HepG2 (cell line): ENCODE results near the gene MREG. TPM values are rescaled to one million over a fixed set of nuclear protein-coding genes. Genes with fewer than 3 reads are reported as not detected.

Source experiments
- ATAC-seq: fragments of 200-7000 bp; cut with Tn5 transposase; 3 replicates; pipeline ENCODE4 v1.9.1; 2020; ENCODE audit warnings: mild to moderate bottlenecking, moderate library complexity
- BruUV-seq: library from RNA; stranded (reverse); fragments of 400-500 nt; replicated peaks from 2 replicates; lab custom pipeline; 2021; lab: Mats Ljungman, UMichigan
- CTCF ChIA-PET: fragments of 300-600 bp; formaldehyde crosslinking; extraction: SDS; loops from one replicate; lab custom pipeline; 2021; ENCODE audit warnings: low total read pairs, inconsistent platforms, low intra/inter-chr PET ratio; lab: Yijun Ruan, JAX
- POLR2A ChIA-PET: fragments of 350-600 bp; sonication (Branson Sonifier 250); formaldehyde crosslinking; loops from one replicate; lab custom pipeline; 2020; ENCODE audit warnings: antibody characterized with exemption, inconsistent platforms; lab: Yijun Ruan, JAX
- DNase-seq: peaks from one replicate; pipeline ENCODE4 v3.0.0-alpha.2; 2015; ENCODE audit warnings: low spot score
- FAIRE-seq: peaks from 3 replicates; lab custom pipeline; 2011; peaks lifted over from hg19 to GRCh38; lab: Jason Lieb, UNC
- H2AFZ ChIP-seq: one replicate; pipeline ENCODE4 v1.6.1; 2011; ENCODE audit warnings: low read length, inconsistent platforms
- H3K27ac ChIP-seq: fragments of 300-600 bp; 3 replicates; pipeline ENCODE4 v1.8.0; 2011; ENCODE audit warnings: mixed run types, mild to moderate bottlenecking, mixed read lengths, low read length, inconsistent platforms; ENCODE audit not compliant: insufficient read depth; ENCODE audit errors: extremely low read length
- H3K27me3 ChIP-seq, 2 experiments: fragments of 200-600 bp in 1 of 2; 2 replicates in 1 of 2; 3 replicates in 1 of 2; pipeline versions ENCODE4 v1.6.0 to v1.8.0; 2011; ENCODE audit warnings: low read length in 2 of 2, mild to moderate bottlenecking in 2 of 2, moderate library complexity in 2 of 2, inconsistent platforms in 1 of 2; ENCODE audit not compliant: insufficient read depth in 2 of 2, control insufficient read depth in 1 of 2
- H3K36me3 ChIP-seq, 2 experiments: fragments of 200-600 bp in 1 of 2; replicated peaks in 1 of 2; 2 replicates in 1 of 2; 3 replicates in 1 of 2; pipeline versions ENCODE4 v1.5.1 to v1.8.0; 2011; ENCODE audit warnings: low read length in 2 of 2, inconsistent platforms in 1 of 2; ENCODE audit not compliant: insufficient read depth in 2 of 2, control insufficient read depth in 1 of 2
- H3K4me1 ChIP-seq: 2 replicates; pipeline ENCODE4 v1.5.1; 2012; ENCODE audit warnings: low read length, inconsistent platforms; ENCODE audit not compliant: insufficient read depth
- H3K4me2 ChIP-seq: 2 replicates; pipeline ENCODE4 v1.6.0; 2011; ENCODE audit warnings: low read depth, low read length, inconsistent platforms
- H3K4me3 ChIP-seq, 3 experiments: fragments of 200-600 bp in 1 of 3; sonication (generic), shearing (Covaris generic) in 1 of 3; replicated peaks in 1 of 3; 2 replicates each; pipeline ENCODE4 v1.5.1; 2011 to 2016; ENCODE audit warnings: low read length in 3 of 3, inconsistent platforms in 2 of 3, low read depth in 2 of 3, mild to moderate bottlenecking in 2 of 3, control low read depth in 1 of 3, mixed read lengths in 1 of 3; ENCODE audit not compliant: insufficient read depth in 1 of 3
- H3K79me2 ChIP-seq: one replicate; pipeline ENCODE4 v1.6.1; 2011; ENCODE audit warnings: low read length, inconsistent platforms; ENCODE audit not compliant: insufficient read depth
- H3K9ac ChIP-seq: 2 replicates; pipeline ENCODE4 v1.6.0; 2011; ENCODE audit warnings: mild to moderate bottlenecking, low read depth, low read length, inconsistent platforms; ENCODE audit not compliant: insufficient read depth
- H3K9me3 ChIP-seq: 2 replicates; pipeline ENCODE4 v1.5.1; 2012; ENCODE audit warnings: mild to moderate bottlenecking, low read length
- H4K20me1 ChIP-seq: 2 replicates; pipeline ENCODE4 v1.6.0; 2011; ENCODE audit warnings: inconsistent platforms, mild to moderate bottlenecking, low read length, moderate library complexity; ENCODE audit not compliant: insufficient read depth
- CSRNP1 ChIP-seq: sonication (generic); formaldehyde crosslinking; IDR thresholded peaks from 2 replicates; pipeline ENCODE4 v1.8.1; 2023; ENCODE audit warnings: mild to moderate bottlenecking, missing genetic modification reagents
- E2F5 ChIP-seq: sonication (generic); formaldehyde crosslinking; conservative IDR thresholded peaks from 2 replicates; pipeline ENCODE4 v1.4.0; 2020; ENCODE audit warnings: missing genetic modification reagents
- GATAD1 ChIP-seq: IDR thresholded peaks from 2 replicates; pipeline ENCODE4 v1.6.1; 2016; ENCODE audit warnings: missing genetic modification reagents, missing compliant biosample characterization
- GPBP1L1 ChIP-seq: sonication (generic); formaldehyde crosslinking; IDR thresholded peaks from 2 replicates; pipeline ENCODE4 v1.5.0; 2020; ENCODE audit warnings: mild to moderate bottlenecking, missing genetic modification reagents
- PHF5A ChIP-seq: IDR thresholded peaks from one replicate; pipeline ENCODE4 v1.6.1; 2018; ENCODE audit warnings: low read depth, missing genetic modification reagents; ENCODE audit not compliant: unreplicated experiment
- RAD51 ChIP-seq: fragments of 450-650 bp; IDR thresholded peaks from 2 replicates; pipeline ENCODE4 v1.6.1; 2016; ENCODE audit warnings: borderline replicate concordance
- SP1 ChIP-seq, 2 experiments: fragments of 450-650 bp in 1 of 2; sonication (generic) in 1 of 2; formaldehyde crosslinking in 1 of 2; IDR thresholded peaks; 2 replicates each; pipeline versions ENCODE4 v1.4.0 to v1.6.1; 2016 to 2020; ENCODE audit warnings: missing genetic modification reagents in 1 of 2
- TEF ChIP-seq: sonication (generic); formaldehyde crosslinking; IDR thresholded peaks from 2 replicates; pipeline ENCODE4 v1.5.0; 2020; ENCODE audit warnings: missing genetic modification reagents
- U2AF2 ChIP-seq: fragments of 200-400 bp; formaldehyde crosslinking; IDR thresholded peaks from 2 replicates; pipeline ENCODE4 v1.6.1; 2017; ENCODE audit warnings: low read depth, mild to moderate bottlenecking, low read length
- USF2 ChIP-seq, 2 experiments: sonication (generic) in 1 of 2; formaldehyde crosslinking in 1 of 2; IDR thresholded peaks; 2 replicates each; pipeline versions ENCODE4 v1.5.1 to v1.6.1; 2011 to 2020; ENCODE audit warnings: borderline replicate concordance in 1 of 2, low read depth in 1 of 2, low read length in 1 of 2, mild to moderate bottlenecking in 1 of 2, missing genetic modification reagents in 1 of 2, moderate library complexity in 1 of 2
- WGBS: methylation state at CpG from one replicate; pipeline ENCODE4 v1.1.6; 2017; ENCODE audit warnings: low lambda C conversion rate; 5-methylcytosine and 5-hydroxymethylcytosine counted together
- in situ Hi-C: cut with HindIII; loops from 2 replicates; pipeline ENCODE4 v1.10.0; 2017; ENCODE audit warnings: low pct_unique_long_range_greater_than_20kb; ENCODE audit not compliant: extremely low pct_ligation_motif_present
- intact Hi-C: fragments of 100-400 bp; cut with micrococcal nuclease; formaldehyde crosslinking; loops from one replicate; pipeline ENCODE4 v1.10.0; 2022; ENCODE audit not compliant: unreplicated experiment
- polyA plus RNA-seq, 8 experiments: library from polyadenylated mRNA; depleted of rRNA in 3 of 8; stranded (reverse) in 7 of 8; unstranded in 1 of 8; fragments of >200 nt; fragmentation: Illumina TruSeq in 4 of 8; extraction: Trizol in 4 of 8; gene quantifications; 2 replicates each; pipeline versions ENCODE4 v1.2.1 to v1.2.3, GENCODE V29; 2011 to 2016; ENCODE audit warnings: low read depth in 4 of 8, missing spikeins in 1 of 8, mixed read lengths in 1 of 8; ENCODE audit not compliant: insufficient read depth in 1 of 8
- total RNA-seq, 5 experiments: library from RNA; depleted of rRNA; stranded (reverse); fragments of >200 nt; fragmentation: Illumina TruSeq; extraction: Trizol; gene quantifications; 2 replicates each; pipeline ENCODE4 v1.2.3, GENCODE V29; 2016; ENCODE audit warnings: low read depth in 1 of 5

The MREG gene
- total and polyA plus RNA-seq, 2 of the 13 experiments (the other 11 are each of a cell fraction or from before 2014, with no cell fraction given) = 7.5 to 23.3 TPM

GRCh38 chr2:216018709-216019108, 5.4 kb upstream of the MREG start:
- ATAC-seq (no peak), DNase-seq (no peak), FAIRE-seq (no peak)
- ChIA-PET POLR2A (no interaction called here), CTCF (no interaction called here)
- BruUV-seq = no TSS peak
- Histone ChIP-seq H3K4me2 (no peak overlapping the region), H3K9me3 (no peaks in the 10 kb centered on the region), H3K4me3 (no peak overlapping the region), H3K79me2 (no peaks in the 10 kb centered on the region), H3K27me3 (no peaks in the 10 kb centered on the region), H3K9ac (no peak overlapping the region), H4K20me1 (no peaks in the 10 kb centered on the region), H2AFZ (no peak overlapping the region), H3K36me3 (peaks cover 0 to 22% of the 10 kb centered on the region in 2 experiments; a peak in 2 of 5 replicates), H3K4me1 (peaks cover 20% of the 10 kb centered on the region), H3K27ac (no peak overlapping the region)
- 97% methylated on average over 3 of the region's 3 CpGs for WGBS
- in situ Hi-C loops = no loop called here
- no peak for TF ChIP-seq GPBP1L1 (CRISPR knock-in tag)
- TF ChIP-seq GATAD1 (CRISPR knock-in tag) = no peak
- no peak for TF ChIP-seq U2AF2
- TF ChIP-seq CSRNP1 (CRISPR knock-in tag) = no peak
- peak; percentile 49 for TF ChIP-seq USF2 (IDR thresholded peaks at IDR 0.05; ENCODE audit: low read depth, low read length)
- TF ChIP-seq USF2 (CRISPR knock-in tag; IDR thresholded peaks at IDR 0.05; ENCODE audit: borderline replicate concordance) = no peak
- TF ChIP-seq RAD51 = peak; percentile 48; the same call in 1 of the 2 replicates
- TF ChIP-seq TEF (CRISPR knock-in tag) = no peak
- TF ChIP-seq PHF5A (CRISPR knock-in tag) = no peak
- no peak for TF ChIP-seq SP1 (IDR thresholded peaks at IDR 0.05)
- TF ChIP-seq SP1 (CRISPR knock-in tag; IDR thresholded peaks at IDR 0.05) = no peak
- TF ChIP-seq E2F5 (CRISPR knock-in tag) = no peak
- intact Hi-C loops = no loop called here
